GM18909 (cell line): Measurements from ENCODE around the gene GYPC.
"Not testable (repeated sequence)": the region's sequence is repeated elsewhere in the genome, so short reads cannot be mapped to it uniquely, and the experiment has no call there.

Experiments
- ATAC-seq: cut with Tn5 transposase; IDR thresholded peaks from one replicate; pipeline ENCODE4 v1.9.1; 2021; ENCODE audit warnings: mild to moderate bottlenecking; ENCODE audit not compliant: unreplicated experiment, poor library complexity

GYPC gene

DNA sequence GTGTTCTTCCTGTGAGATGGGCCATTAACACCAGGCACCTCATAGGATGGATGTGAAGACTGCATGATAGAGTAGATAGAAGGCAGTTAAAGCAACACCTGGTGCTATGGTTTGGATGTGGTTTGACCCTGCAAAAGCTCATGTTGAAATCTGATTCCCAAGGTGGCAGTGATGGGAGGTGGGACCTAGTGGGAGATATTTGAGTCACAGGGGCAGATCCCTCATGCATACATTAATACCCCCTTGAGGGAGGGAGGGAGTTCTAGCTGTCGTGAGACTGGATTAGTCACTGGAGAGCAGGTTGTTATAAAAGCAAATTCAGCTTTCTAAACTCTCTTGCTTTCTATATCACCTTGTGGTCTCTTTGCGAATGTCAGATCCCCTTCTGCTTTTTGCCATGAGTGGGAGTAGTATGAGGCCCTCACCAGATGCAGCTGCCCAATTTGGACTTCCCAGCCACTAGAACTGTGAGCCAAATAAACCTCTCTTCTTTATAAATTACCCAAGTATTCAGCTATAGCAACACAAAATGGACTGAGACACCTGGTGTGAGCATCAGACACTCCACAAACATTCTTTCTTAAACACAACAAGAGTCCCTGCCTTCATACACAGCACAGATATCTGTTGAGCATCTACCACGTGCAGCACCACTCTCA, 37.1 kb downstream of the GYPC start:
- not testable (repeated sequence) for ATAC-seq

DNA sequence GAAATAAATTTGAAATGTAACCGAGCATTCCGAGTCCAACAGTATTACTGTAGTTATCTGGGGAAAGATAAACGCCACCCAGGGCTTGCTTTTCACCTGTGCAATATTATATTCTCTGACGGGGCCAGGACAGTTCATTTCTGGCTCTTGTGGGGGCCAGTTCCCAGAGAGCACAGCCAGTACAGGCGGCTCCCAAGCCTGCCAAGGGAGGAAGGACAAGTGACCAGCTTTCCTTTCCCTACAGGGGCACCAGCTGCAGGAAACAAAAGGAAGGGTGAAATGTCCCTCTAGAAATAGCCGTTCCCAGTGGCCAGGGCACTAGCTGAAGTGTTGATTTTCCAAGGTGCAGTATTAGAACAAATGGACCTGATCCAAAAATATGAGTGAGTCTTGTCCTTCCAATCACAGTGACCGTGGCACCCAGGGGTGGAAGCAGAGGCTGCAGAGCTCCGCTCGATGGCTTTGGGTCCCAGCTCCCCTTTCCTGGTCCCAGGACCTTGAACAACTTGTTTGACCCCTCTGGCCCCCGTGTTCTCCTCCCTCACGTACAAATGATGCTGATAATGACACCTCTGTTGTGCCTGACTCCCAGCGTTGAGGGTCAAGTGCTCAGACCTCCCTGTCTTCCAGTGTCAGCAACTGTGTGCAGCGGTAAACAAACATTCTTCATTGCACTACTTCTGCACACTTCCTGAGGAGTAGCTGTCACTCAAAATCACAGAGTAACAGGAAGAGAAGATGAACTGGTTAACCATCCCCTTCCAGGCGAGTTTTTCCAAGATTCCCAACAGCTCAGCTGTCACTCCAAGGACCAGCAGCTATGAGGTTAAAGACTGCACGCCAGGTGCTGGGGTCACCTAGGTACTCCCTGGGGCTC, 40.9 kb downstream of the GYPC start:
- ATAC-seq, result no peak

DNA sequence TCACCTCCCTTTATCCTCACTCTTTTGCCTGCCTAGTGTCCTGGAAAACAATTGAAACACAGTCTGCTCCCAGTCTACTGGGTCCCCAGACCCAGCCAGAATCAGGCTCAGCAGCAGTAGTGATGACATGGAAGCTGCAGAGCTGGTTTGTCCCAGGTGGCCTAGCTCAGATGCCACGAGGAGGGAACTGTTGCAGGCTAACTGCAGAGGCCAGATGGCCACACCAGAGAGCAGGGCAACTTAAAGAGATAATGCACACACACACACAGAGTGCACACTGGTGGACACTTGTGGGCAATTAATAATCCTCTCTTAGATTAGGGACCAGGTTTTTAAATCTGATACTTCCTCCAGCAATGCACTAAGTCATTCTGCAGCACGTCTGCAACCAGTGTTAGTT, 42.4 kb downstream of the GYPC start:
- ATAC-seq, result no peak

DNA sequence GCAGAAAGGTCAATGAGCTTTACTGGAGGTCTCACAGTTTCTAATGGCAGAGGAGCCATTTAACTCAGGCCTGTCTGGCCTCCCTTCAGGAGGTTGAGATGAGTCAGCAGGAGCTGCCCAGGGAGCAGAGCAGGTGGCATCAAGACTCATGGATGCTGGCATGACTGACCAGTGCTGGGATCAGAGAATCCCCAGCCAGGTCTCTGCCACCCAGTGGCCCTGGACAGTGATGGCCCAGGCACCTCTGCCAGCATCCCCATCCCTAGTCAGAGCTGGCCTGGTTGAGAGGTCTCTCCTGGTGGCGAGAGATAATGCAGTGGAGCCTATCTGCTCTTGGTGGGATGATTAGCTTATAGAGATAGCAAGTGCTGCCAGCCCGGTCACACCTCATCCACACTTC, 43.1 kb downstream of the GYPC start:
- no peak for ATAC-seq

DNA sequence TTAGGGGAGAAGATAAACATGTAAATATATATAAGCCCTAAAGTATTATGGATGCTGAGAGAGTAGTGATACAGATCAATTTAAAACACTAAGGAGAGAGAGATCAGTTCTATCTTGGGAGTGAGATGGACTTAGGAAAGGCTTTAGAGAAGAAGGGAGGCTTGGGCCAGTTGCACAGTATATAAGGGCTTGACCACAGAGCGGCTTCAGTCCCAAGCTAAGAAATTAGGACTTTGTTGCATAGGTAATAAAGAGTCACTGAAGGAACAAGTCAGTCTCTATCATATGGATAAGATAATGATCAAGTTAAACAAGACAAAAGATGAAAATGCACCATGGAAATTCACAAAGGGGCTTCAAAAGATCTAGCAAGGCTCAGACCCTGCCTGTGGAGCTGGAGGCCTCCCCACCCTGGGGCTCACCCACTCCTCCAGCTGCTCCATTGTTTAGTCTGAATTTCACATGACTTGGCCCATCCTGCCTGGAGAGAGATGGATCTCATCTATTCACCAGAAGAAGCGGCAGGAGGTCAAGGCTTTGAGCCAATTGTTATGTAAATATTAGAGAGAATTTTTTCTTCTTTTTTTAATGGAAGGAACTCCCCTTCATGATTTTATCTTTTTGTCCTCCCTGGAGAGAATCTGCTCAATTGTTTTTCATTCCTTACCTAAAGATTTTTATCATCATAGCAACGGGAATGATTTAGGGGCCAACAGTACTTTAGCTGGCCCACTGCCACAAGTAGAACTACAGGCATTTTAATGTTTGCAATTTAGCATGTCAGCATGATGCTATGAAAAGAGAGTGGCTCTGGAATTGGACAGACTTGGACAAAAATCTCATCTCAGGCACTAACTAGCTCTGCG, 44.0 kb downstream of the GYPC start:
- ATAC-seq, result no peak

DNA sequence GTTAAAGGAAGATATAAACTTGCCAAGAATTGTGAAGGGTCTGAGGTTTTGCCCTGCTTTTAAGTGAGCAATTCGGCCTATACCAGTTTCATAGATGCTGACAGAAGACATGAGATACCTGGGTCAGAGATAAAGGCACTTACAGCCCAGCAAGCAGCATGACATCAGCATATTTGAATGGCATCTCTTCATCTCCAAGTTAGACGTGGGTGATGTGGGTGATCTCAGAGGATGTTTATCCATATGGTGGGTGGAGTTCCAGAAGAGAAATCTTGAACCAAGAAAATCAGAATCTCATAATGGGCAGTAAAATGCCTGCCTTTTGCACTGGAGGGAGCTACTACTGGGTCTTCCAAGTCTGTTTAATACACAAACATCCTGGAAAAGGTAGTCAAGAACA, 44.7 kb downstream of the GYPC start:
- ATAC-seq, result no peak

DNA sequence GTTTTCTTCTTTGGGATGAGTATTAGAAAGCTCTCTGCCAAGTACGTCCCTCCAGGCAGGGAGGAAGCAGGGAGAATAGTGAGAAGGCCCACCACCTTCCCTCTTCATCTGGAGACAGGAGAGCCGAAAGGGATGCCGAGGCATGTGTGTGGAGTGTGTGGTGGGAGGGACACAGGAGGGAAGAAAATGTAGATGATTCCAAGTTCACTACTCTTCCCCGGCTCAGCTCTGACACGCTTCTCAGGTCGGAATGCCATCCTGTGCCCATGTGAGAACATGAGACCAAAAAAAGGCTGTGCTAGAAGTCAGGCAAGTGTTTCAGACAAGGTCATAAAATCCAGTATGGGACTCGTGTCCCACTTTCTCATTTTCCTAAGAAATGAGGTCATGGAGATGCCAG, 47.4 kb downstream of the GYPC start:
- ATAC-seq, result no peak

DNA sequence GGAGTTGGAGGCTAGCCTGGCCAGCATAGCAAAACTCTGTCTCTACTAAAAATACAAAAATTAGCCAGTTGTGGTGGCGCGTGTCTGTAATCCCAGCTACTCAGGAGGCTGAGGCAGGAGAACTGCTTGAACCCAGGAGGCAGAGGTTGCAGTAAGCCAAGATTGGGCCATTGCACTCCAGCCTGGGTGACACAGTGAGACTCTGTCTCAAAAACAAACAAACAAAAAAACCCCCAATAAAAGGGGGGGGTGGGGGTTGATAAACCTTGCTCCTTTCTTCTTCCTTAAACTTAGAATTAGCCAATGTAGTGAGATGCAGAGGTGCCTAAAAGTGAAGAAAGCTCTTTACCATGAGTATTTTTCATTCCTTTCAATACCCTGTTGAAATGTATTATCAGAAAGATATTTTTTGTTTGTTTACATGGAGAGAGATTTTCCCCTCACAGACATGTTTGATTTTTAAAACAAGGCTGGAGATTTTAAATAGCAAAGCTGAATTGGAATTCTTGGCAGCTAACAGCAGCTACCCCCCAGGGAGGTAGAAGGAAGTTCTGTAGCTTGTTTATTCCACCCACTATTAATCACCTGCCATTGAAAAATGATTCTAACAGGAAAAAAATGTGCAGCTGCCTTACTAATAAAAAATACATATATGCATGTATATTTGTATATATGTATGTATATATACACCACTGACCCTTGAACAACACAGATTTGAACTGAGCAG, 48.6 kb downstream of the GYPC start:
- no peak for ATAC-seq

DNA sequence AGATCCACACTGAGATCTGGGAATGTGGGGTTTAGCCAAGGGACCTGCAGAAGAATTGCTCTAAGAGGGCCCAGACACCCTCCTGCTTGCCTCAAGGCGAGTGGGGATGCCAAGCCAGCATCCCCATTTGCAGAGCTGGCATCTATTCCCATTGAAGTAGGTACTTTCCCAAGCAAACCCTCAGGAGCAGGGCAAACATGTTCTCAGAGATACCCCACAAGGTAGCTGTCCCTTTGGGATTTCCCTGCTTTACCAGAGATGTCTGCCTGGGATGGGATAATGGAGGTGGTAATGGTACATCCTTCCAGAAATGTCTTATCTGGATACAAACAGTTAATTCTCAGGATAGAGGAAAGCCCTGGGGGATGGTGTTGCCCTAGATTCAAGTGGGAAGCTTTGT, 51.2 kb downstream of the GYPC start:
- ATAC-seq, result no peak

DNA sequence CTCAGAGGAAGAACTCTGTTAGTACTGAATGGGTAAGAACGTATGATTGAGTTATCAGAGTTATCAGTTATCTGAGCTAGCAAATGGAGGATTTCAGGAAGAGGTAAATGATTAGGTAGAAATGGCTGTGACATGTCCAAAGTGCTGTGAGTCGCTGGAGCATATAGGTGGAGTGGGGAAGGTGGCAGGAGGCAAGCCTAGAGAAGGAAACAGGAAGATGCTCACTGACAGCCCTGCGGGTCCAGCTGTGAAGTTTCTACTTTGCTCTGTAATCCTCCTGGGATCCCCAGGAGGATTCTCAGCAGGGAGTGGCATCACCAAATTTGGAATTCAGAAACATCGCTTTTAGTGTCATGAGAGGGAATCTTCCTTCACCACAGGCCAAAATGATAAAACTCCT, 52.0 kb downstream of the GYPC start:
- ATAC-seq, result no peak

DNA sequence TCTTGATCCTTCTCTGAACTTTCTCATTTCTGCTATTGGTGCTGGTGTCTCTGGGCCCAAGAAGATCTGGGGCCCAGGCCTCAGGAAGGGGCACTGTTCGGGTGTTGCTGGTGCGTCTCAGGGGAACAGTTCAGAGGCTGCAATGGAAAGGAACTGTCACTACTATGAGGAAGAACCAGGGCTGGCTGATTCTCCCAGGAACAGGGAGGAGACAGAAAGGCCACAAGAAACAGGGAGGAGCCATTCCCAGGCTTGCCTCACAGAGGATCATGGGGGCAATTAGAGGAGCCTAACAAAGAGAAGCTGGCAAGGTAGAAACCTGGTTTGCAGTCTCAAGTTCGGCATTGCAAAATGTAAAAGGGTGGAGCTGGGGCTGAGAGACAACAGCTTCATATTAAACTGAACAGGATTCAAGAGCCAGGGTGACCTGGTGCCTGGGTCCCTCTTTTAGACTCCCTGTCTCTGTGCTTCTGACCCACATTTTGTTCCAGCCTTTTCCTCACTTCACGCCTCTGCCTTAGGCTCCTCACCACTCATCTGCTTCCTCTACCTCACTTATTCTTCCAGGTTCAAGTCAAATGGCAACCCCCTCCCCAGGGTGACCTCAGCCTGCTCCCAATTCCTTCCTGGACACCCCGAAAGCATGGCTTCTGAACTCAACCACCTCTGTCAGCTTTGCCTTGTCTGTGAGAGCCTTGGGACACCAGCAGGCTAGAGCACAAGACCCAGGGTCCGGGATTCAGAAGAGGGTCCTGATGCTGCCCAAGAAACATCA, 58.4 kb downstream of the GYPC start:
- ATAC-seq, result no peak

DNA sequence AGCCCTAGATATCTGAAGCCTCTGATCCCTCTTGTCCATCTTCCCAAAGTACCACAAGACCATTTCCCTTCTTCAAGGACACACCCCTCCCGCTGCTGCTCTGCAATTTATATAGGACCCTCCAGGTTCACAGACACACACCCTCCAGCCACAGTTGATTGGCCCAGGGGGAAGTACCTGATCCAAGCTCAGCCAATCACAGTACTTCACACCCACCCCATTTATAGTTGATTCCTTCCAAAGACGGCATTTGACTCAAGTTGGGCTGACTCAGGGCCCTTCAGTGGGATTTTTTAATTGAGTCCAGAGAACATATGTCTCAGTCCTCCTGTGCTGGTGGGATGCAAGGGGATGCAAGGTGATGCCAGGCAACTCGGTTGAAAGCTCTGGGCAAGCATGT, 59.2 kb downstream of the GYPC start:
- ATAC-seq, result no peak

DNA sequence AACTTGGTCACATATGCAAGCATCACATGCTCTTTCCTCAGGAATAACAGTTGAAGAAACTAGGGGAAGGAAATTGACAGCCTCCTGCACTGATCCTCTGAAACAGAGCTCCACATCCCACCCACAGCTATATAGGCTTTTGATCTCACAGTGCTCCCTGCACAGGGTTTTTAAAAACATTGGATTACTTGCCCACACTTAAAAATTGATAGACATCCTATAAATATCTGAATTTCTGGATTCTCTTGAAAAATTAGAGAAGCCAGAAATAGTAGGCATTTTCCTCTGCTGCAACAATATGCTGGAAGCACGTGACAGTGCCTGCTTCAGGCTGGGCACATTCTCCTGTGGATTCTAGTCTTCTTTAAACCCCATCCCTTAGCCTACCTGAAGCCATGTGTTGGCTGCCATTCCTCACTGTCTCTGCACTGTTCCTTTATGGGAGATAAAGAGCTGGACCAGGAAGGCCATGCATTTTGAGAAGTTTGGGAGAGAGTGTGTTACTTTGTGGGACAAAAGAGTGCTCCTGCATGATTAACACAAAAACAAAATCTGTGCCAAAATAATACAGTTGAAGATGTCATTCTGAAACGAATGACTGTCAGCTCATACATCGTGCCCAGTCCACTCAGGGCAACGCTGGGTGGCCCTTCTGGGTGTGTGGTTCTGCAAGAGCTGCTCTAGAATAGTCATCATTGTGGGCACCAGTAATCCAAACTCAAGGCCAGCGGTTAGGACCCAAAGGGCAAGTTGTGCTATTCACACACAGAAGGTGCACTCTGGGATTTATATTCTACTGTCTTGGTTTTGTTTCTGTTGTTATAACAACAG, 59.8 kb downstream of the GYPC start:
- ATAC-seq, result no peak

DNA sequence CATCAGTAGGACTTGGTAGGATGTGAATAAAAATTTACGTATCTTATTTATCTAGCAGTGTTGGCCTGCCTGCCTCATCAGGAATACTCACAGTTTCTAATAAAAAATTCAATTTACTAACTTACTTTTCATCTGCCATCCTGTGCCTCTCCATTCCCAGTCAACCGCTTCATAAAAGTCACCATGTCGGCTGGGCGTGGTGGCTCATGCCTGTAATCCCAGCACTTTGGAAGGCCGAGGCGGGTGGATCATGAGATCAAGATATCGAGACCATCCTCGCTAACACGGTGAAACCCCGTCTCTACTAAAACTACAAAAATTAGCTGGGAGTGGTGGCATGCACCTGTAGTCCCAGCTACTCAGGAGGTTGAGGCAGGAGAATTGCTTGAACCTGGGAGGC, 61.3 kb downstream of the GYPC start:
- not testable (repeated sequence) for ATAC-seq

DNA sequence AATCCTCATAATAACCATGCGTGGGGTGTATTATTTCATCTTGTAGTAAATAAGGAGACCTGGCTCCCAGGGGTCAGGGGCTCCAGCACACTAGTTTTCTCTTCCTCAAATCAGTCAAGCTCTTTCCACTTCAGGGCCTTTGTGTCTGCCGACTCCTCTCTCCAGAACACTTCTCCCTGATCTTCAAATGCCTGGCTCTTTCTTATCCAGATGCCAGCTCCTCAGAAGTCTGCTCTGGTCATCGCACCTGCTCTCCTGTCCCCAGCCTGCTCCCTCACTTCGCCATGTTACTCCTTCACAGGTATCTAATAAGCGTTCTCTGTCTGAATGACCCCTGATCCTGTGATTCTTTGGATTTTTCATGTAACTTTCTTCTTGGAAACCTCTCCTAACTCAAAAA, 62.0 kb downstream of the GYPC start:
- ATAC-seq, result no peak

DNA sequence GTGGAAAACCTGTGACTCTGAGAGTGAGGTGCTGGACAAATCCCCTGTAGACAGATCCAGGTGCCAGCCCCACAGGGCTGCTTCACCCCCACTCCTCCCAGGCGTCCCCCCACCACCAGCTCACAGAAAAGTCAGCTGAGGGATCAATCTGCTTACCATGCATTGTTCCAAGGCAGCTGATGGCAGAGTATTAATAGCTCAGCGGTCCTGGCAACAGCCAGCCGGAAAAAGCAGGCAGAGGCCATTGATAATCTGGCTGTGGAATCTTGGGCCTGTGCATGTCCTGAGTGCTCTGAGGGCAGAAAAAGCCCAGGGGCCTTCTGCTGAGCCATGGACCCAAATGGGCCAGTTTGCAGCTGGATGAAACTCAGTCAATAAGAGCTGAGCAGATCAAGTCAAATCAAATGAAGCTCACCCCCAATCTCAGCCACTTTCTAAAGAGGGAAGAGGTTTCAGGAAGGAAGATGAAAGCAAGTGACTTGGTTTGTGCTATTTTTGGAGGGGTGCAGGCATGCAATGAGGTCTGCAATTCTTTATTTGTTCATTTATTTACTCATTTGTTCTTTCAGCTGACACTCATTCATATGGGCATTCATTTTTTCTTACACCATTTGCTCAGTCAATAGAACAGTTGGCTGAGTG, 63.4 kb downstream of the GYPC start:
- no peak for ATAC-seq

DNA sequence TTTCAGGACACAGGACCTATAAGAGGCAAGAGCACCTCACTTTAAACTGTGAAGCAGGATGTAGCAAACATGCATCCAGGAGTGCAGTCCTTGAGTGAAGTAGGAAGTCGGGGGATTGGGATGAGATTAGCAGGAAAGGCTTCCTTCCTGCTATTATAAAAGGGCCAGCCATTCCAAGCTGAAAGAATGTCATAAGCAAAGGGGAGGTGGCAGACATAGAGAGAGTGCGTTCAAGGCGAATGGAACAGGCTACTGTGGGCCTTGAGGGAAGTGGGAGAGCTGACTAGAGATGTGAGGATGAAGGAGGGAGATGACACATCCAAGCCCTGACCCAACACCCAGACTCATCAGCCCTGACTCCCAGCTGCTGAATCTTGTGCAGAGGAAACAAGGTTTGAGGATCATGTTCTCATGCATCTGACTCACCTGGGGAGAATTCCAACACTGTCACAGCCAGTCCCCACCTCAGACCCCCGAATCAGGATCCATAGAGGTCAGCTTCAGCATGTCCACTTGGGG, 63.9 kb downstream of the GYPC start:
- ATAC-seq, result no peak

DNA sequence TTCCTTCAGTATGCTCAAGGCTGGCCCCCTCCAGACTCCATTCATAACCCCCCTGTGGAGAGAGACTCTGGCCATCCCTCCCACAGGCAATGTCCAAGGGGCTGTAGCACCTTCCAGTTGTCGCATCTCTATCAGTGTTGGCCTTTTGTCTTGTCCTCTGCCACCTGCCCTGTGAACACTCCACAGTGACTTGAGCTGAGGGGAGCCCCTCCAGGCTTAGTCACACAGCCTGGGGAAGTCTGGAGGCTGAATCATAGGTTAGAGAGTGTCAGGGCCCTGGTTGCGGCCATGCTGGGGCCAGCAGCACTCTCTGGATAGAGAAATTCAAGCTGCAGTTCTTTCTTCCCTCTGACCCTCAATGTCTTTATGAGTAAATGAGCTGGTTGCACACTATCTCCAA, 64.7 kb downstream of the GYPC start:
- no peak for ATAC-seq
